Mucosa of descending colon (tissue), 3 donors: ENCODE results near the gene RAPH1. TPM values are rescaled to one million over a fixed set of nuclear protein-coding genes. Genes with fewer than 3 reads are reported as not detected.

Source experiments
- ATAC-seq: fragments of 200-7000 bp; cut with Tn5 transposase; one replicate; pipeline ENCODE4 v1.9.1; 2020; ENCODE audit warnings: mild to moderate bottlenecking, moderate library complexity
- DNase-seq, 3 donors: peaks; one replicate each; pipeline ENCODE4 v3.0.0-alpha.2; 2020
- H3K36me3 ChIP-seq: fragments of 200-600 bp; one replicate; pipeline ENCODE4 v1.8.0; 2021; ENCODE audit warnings: low read depth, mild to moderate bottlenecking
- H3K4me1 ChIP-seq: fragments of 200-600 bp; one replicate; pipeline ENCODE4 v1.8.0; 2021; ENCODE audit warnings: low read depth, mild to moderate bottlenecking
- H3K4me3 ChIP-seq: fragments of 200-600 bp; one replicate; pipeline ENCODE4 v1.8.0; 2021; ENCODE audit warnings: mild to moderate bottlenecking
- H3K9me3 ChIP-seq: fragments of 200-600 bp; one replicate; pipeline ENCODE4 v1.8.0; 2021; ENCODE audit warnings: mild to moderate bottlenecking
- CTCF ChIP-seq: fragments of 200-600 bp; IDR thresholded peaks from one replicate; pipeline ENCODE4 v1.8.0; 2022; ENCODE audit warnings: antibody characterized with exemption, mild to moderate bottlenecking
- intact Hi-C, 2 donors: fragments of 100-400 bp; cut with DNase I in 1 of 2; cut with micrococcal nuclease in 1 of 2; formaldehyde crosslinking; loops; one replicate each; pipeline versions ENCODE4 v1.11.0 to v1.11.1; 2022; cut with DNase I, micrococcal nuclease
- total RNA-seq, 3 donors: library from RNA; stranded (reverse); fragmentation: NEBNext Ultra II Directional in 2 of 3; extraction: Animal tissue kit (Norgen Biotek cat#: 25700) in 2 of 3; gene quantifications; one replicate each; pipeline versions ENCODE4 v1.2.1 to v1.2.4, GENCODE V29; 2021 to 2023
- donor health status: DM: no; HTN: no; CAD: no; lungs with moderate emphysema.
- donor health status: DM: no; HTN: no; CAD: no.
- donor health status: DM: no; HTN: yes; CAD: no.

Gene RAPH1
- total RNA-seq, 3 donors from 2014 or later: 48.4 to 60.2 (median 50.4) TPM

GRCh38 chr2:203404996-203405395 is 130.1 kb downstream of the RAPH1 start:
- H3K36me3 ChIP-seq: no peaks in the 10 kb centered on the region
- ATAC-seq (no peak), DNase-seq (no peak)
- H3K9me3 ChIP-seq: no peaks in the 10 kb centered on the region
- no peak overlapping the region for H3K4me3 ChIP-seq
- H3K4me1 ChIP-seq: no peaks in the 10 kb centered on the region
- TF ChIP-seq CTCF: no peak
- intact Hi-C loops: no loop called here

- H3K4me3 ChIP-seq: no peak overlapping the region
- DNase-seq (no peak), ATAC-seq (no peak)
- H3K36me3 ChIP-seq: no peaks in the 10 kb centered on the region
- TF ChIP-seq CTCF: no peak
- no peaks in the 10 kb centered on the region for H3K4me1 ChIP-seq
- intact Hi-C loops: no loop called here
- no peaks in the 10 kb centered on the region for H3K9me3 ChIP-seq
Observed at GRCh38 chr2:203400805-203401585, 134.1 kb downstream of the RAPH1 start.

GRCh38 chr2:203399031-203399430 is 136.1 kb downstream of the RAPH1 start:
- no peak for ATAC-seq
- H3K9me3 ChIP-seq: no peaks in the 10 kb centered on the region
- no peak overlapping the region for H3K4me3 ChIP-seq
- intact Hi-C loops: no loop called here
- H3K36me3 ChIP-seq: no peaks in the 10 kb centered on the region
- TF ChIP-seq CTCF: no peak
- H3K4me1 ChIP-seq: no peaks in the 10 kb centered on the region
- no peak for DNase-seq

- Histone ChIP-seq H3K4me3 (no peak overlapping the region), H3K4me1 (no peaks in the 10 kb centered on the region), H3K9me3 (no peaks in the 10 kb centered on the region), H3K36me3 (no peaks in the 10 kb centered on the region)
- intact Hi-C loops: no loop called here
- ATAC-seq (no peak), DNase-seq (no peak)
- TF ChIP-seq CTCF: no peak
Observed at GRCh38 chr2:203396667-203397066, 138.4 kb downstream of the RAPH1 start.

GRCh38 chr2:203395858-203396257 is 139.2 kb downstream of the RAPH1 start:
- H3K4me3 ChIP-seq: no peak overlapping the region
- DNase-seq: no peak
- no peak for ATAC-seq
- no peaks in the 10 kb centered on the region for H3K9me3 ChIP-seq
- intact Hi-C loops: no loop called here
- no peaks in the 10 kb centered on the region for H3K4me1 ChIP-seq
- no peaks in the 10 kb centered on the region for H3K36me3 ChIP-seq
- TF ChIP-seq CTCF: no peak
